ENCODE results near the gene HS6ST3.

HS6ST3 gene

GRCh38 chr13:96203471-96203870 lies 113.6 kb downstream of the HS6ST3 start:
- DNase-seq, result no peak

GRCh38 chr13:96214824-96215445 lies 125.0 kb downstream of the HS6ST3 start:
- no peak for DNase-seq

GRCh38 chr13:96216543-96216942 lies 126.6 kb downstream of the HS6ST3 start:
- no peak for DNase-seq

- no peak for DNase-seq
Measured at GRCh38 chr13:96218475-96218874, 128.6 kb downstream of the HS6ST3 start.

- DNase-seq, result no peak
Measured at GRCh38 chr13:96221471-96221870, 131.6 kb downstream of the HS6ST3 start.

GRCh38 chr13:96223231-96223630 lies 133.3 kb downstream of the HS6ST3 start:
- DNase-seq, result no peak

- no peak for DNase-seq
Measured at GRCh38 chr13:96229356-96229755, 139.4 kb downstream of the HS6ST3 start.

- DNase-seq, result no peak
Measured at GRCh38 chr13:96238241-96238640, 148.3 kb downstream of the HS6ST3 start.

GRCh38 chr13:96238861-96239260 lies 149.0 kb downstream of the HS6ST3 start:
- DNase-seq, result no peak

GRCh38 chr13:96243376-96243775 lies 153.5 kb downstream of the HS6ST3 start:
- no peak for DNase-seq

- no peak for DNase-seq
Measured at GRCh38 chr13:96248103-96248502, 158.2 kb downstream of the HS6ST3 start.

GRCh38 chr13:96248996-96249395 lies 159.1 kb downstream of the HS6ST3 start:
- no peak for DNase-seq

- no peak for DNase-seq
Measured at GRCh38 chr13:96252903-96253302, 163.0 kb downstream of the HS6ST3 start.

- DNase-seq, result no peak
Measured at GRCh38 chr13:96273196-96273595, 183.3 kb downstream of the HS6ST3 start.

GRCh38 chr13:96274046-96274445 lies 184.1 kb downstream of the HS6ST3 start:
- no peak for DNase-seq

- no peak for DNase-seq
Measured at GRCh38 chr13:96279904-96280303, 190.0 kb downstream of the HS6ST3 start.

GRCh38 chr13:96284971-96285370 lies 195.1 kb downstream of the HS6ST3 start:
- DNase-seq, result no peak

- DNase-seq, result no peak
Measured at GRCh38 chr13:96285729-96286128, 195.8 kb downstream of the HS6ST3 start.

GRCh38 chr13:96294930-96295881 lies 205.3 kb downstream of the HS6ST3 start:
- no peak for DNase-seq

GRCh38 chr13:96297360-96297759 lies 207.5 kb downstream of the HS6ST3 start:
- no peak for DNase-seq

- DNase-seq, result no peak
Measured at GRCh38 chr13:96299235-96299634, 209.3 kb downstream of the HS6ST3 start.

GRCh38 chr13:96308568-96308967 lies 218.7 kb downstream of the HS6ST3 start:
- DNase-seq, result no peak

GRCh38 chr13:96314974-96315373 lies 225.1 kb downstream of the HS6ST3 start:
- DNase-seq, result no peak

- DNase-seq, result no peak
Measured at GRCh38 chr13:96338030-96338429, 248.1 kb downstream of the HS6ST3 start.
